Sigmoid colon (tissue), 7 donors: ENCODE data around the gene GDF10. TPM values are rescaled to one million over a fixed set of nuclear protein-coding genes. Genes with fewer than 3 reads are reported as not detected.
A peak's percentile ranks its signal among the peaks of the same experiment; 100 is the strongest.

Source experiments
- DNase-seq: peaks from one replicate; pipeline ENCODE4 v3.0.0-alpha.2; 2019
- H3K27ac ChIP-seq, 4 donors: fragments of 200-600 bp; sonication (generic); one replicate each; pipeline ENCODE4 v1.5.1; 2016 to 2019; ENCODE audit warnings: mild to moderate bottlenecking in 1 of 4
- H3K27me3 ChIP-seq, 3 donors: fragments of 200-600 bp; sonication (generic); one replicate each; pipeline ENCODE4 v1.5.1; 2019; ENCODE audit warnings: mild to moderate bottlenecking in 1 of 3
- H3K36me3 ChIP-seq, 4 donors: fragments of 200-600 bp; sonication (generic); one replicate each; pipeline ENCODE4 v1.5.1; 2016 to 2019
- H3K4me1 ChIP-seq, 4 donors: fragments of 200-600 bp; sonication (generic); one replicate each; pipeline ENCODE4 v1.5.1; 2017 to 2019
- H3K4me3 ChIP-seq, 4 donors: fragments of 200-600 bp; sonication (generic); one replicate each; pipeline ENCODE4 v1.5.1; 2017 to 2019; ENCODE audit warnings: mild to moderate bottlenecking in 2 of 4, moderate library complexity in 1 of 4
- H3K9me3 ChIP-seq, 4 donors: fragments of 200-600 bp in 3 of 4; sonication (generic) in 3 of 4; one replicate each; pipeline versions ENCODE4 v1.5.1 to v1.6.1; 2013 to 2019
- CTCF ChIP-seq, 4 experiments: fragments of 450-650 bp in 3 of 4; fragments of 200-600 bp in 1 of 4; IDR thresholded peaks; one replicate each; pipeline ENCODE4 v1.5.1; 2016 to 2019; ENCODE audit warnings: antibody characterized with exemption in 4 of 4, mild to moderate bottlenecking in 3 of 4, moderate library complexity in 2 of 4
- EP300 ChIP-seq, 4 donors: sonication (generic); formaldehyde crosslinking; IDR thresholded peaks; one replicate each; pipeline ENCODE4 v1.6.1; 2017; ENCODE audit warnings: antibody characterized with exemption in 4 of 4
- POLR2A ChIP-seq, 2 donors: fragments of 450-650 bp; IDR thresholded peaks; one replicate each; pipeline ENCODE4 v1.6.1; 2016; ENCODE audit warnings: antibody characterized with exemption in 2 of 2, mild to moderate bottlenecking in 2 of 2, moderate library complexity in 2 of 2
- POLR2AphosphoS5 ChIP-seq, 4 donors: sonication (generic); formaldehyde crosslinking; IDR thresholded peaks; one replicate each; pipeline ENCODE4 v1.6.1; 2017; ENCODE audit warnings: antibody characterized with exemption in 4 of 4
- WGBS, 2 donors: extraction: QIAGEN DNeasy Blood & Tissue Kit; methylation state at CpG; one replicate each; pipeline ENCODE4 v1.1.7; 2013; 5-methylcytosine and 5-hydroxymethylcytosine counted together
- intact Hi-C: fragments of 100-400 bp; cut with DNase I; formaldehyde crosslinking; loops from one replicate; pipeline ENCODE4 v1.15.1; 2023
- polyA plus RNA-seq, 3 donors: library from polyadenylated mRNA; stranded (reverse); fragments of 200-250 nt; gene quantifications; one replicate each; pipeline ENCODE4 v1.2.3, GENCODE V29; 2013
- total RNA-seq, 4 donors: library from RNA; depleted of rRNA; stranded (reverse); fragments of >200 nt; gene quantifications; one replicate each; pipeline ENCODE4 v1.1.0, GENCODE V29; 2016
- donor health status: healthy with polysubstance abuse.
- donor health status: Bipolar disorder and iron deficiency.
- donor health status: healthy.

The GDF10 gene
- total and polyA plus RNA-seq, 7 donors = 0.67 to 11.9 (median 4.4) TPM; not detected in 2

DNA sequence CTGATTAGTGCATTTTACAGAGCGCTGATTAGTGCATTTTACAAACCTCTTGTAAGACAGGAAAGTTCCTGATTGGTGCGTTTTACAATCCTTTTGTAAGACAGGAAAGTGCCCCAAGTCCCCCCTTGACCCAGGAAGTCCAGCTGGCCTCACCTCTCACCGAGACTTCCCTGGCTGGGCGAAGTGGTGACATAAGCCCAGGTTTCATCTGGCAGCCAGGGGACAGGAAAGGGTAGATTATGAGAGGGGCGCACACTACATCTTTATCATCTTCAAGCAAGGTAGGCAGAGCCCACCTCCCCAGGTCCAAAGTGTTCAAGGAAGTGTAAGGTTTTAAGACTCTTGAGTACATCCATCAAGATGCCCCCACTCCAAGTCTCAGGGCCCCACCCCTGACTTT lies 5.5 kb upstream of the GDF10 start:
- Histone ChIP-seq H3K27ac (no peak overlapping the region), H3K9me3 (no peaks in the 10 kb centered on the region), H3K4me3 (no peak overlapping the region), H3K27me3 (peaks cover 0 to 2% (median 0%) of the 10 kb centered on the region in 3 donors), H3K4me1 (peaks cover 0 to 1% (median 0%) of the 10 kb centered on the region in 4 donors), H3K36me3 (no peaks in the 10 kb centered on the region)
- intact Hi-C loops = no loop called here
- WGBS, 2 donors = 90 to 91% methylated on average over 5 of the region's 5 CpGs
- no peak for TF ChIP-seq EP300 (IDR thresholded peaks at IDR 0.05)
- no peak for TF ChIP-seq POLR2AphosphoS5 (IDR thresholded peaks at IDR 0.05)
- TF ChIP-seq CTCF (IDR thresholded peaks at IDR 0.05) = no peak
- no peak for TF ChIP-seq POLR2A (IDR thresholded peaks at IDR 0.05)
- DNase-seq = peak; percentile 50

GRCh38 chr10:47295411-47295810 lies 4.6 kb upstream of the GDF10 start:
- H3K36me3 ChIP-seq = no peaks in the 10 kb centered on the region
- WGBS, 2 donors = 89 to 94% methylated on average over 5 of the region's 5 CpGs
- intact Hi-C loops = no loop called here

DNA sequence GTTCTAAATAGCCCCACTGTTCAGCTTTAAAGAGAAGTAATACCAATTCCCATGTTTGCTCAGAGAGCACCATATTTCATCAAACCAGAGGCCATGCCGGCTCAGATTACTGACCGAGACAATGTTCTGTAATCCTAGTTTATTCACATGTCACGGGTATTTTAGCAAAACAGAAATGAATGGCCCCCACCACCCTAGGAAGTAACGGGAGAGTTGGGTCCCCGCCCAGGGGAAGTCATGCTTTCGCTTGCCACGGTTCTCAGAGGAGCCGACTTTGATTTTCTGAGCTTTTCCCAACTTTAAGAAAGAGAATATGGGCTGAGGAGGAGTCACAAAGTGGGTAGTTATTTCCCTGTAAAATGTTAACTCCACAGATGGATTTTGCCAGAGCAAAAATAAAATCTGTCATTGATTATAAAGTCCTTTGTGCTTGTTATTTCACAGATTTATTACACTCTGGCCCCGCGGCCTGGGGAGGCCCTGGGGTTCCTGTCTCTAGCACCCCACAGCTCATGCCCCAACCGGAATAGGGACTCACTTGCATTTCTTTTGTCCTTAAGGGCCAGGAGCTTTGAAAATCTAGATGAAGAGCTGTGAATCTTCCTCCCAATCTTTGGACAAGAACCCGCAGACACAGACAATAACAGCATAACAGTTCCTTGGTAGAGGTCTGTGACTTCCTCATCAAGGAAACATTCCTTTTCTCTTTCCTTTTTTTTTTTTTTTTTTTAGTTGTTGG lies 3.7 kb upstream of the GDF10 start:
- H3K9me3 ChIP-seq = no peaks in the 10 kb centered on the region
- intact Hi-C loops = no loop called here
- peaks cover 0 to 19% (median 12%) of the 10 kb centered on the region in 4 donors for H3K4me1 ChIP-seq
- H3K4me3 ChIP-seq = no peak overlapping the region
- WGBS, 2 donors = 60 to 62% methylated on average over 12 of the region's 12 CpGs
- no peak for TF ChIP-seq POLR2A (IDR thresholded peaks at IDR 0.05)
- no peak for TF ChIP-seq CTCF (IDR thresholded peaks at IDR 0.05)
- H3K36me3 ChIP-seq = no peaks in the 10 kb centered on the region
- no peak overlapping the region for H3K27ac ChIP-seq
- peak; percentile 65 for DNase-seq
- H3K27me3 ChIP-seq = peaks cover 9 to 21% (median 16%) of the 10 kb centered on the region in 3 donors

More at GRCh38 chr10:47295411-47295810, 4.6 kb upstream of the GDF10 start:
- peaks cover 0 to 10% (median 7%) of the 10 kb centered on the region in 4 donors for H3K4me1 ChIP-seq
- peaks cover 6 to 12% (median 7%) of the 10 kb centered on the region in 3 donors for H3K27me3 ChIP-seq
- no peak for TF ChIP-seq EP300 (IDR thresholded peaks at IDR 0.05)
- no peak for TF ChIP-seq CTCF (IDR thresholded peaks at IDR 0.05)
- no peak for TF ChIP-seq POLR2AphosphoS5 (IDR thresholded peaks at IDR 0.05)
- TF ChIP-seq POLR2A (IDR thresholded peaks at IDR 0.05) = no peak
- peak; percentile 43 for DNase-seq
- H3K27ac ChIP-seq = no peak overlapping the region
- no peak overlapping the region for H3K4me3 ChIP-seq
- no peaks in the 10 kb centered on the region for H3K9me3 ChIP-seq

DNA sequence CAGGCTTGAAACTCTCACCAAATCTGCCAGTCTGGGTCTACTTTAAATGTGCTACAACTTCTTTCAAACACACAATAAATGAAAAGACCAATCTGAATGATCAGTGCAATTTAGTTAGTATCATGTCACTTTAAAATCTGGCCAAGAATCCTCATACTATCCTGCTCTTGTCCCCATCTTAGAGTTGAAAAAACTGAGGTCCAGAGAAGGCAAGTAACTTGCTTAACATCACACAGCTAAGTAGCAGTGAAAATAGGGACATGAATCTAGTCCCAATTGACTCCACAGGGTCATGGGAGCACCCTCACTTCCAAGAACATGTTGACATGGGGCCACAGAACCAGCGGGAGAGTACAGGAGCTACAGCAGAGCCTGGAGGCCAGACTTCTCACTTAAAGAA lies 3.1 kb upstream of the GDF10 start:
- TF ChIP-seq CTCF (IDR thresholded peaks at IDR 0.05) (no peak), EP300 (IDR thresholded peaks at IDR 0.05) (no peak), POLR2AphosphoS5 (IDR thresholded peaks at IDR 0.05) (no peak), POLR2A (IDR thresholded peaks at IDR 0.05) (no peak)
- no peak overlapping the region for H3K4me3 ChIP-seq
- peaks cover 0 to 19% (median 12%) of the 10 kb centered on the region in 4 donors for H3K4me1 ChIP-seq
- H3K27me3 ChIP-seq = peaks cover 9 to 27% (median 21%) of the 10 kb centered on the region in 3 donors
- intact Hi-C loops = no loop called here
- H3K36me3 ChIP-seq = no peaks in the 10 kb centered on the region
- WGBS, 2 donors = 83 to 91% methylated on average over 1 of the region's 1 CpG
- H3K9me3 ChIP-seq = no peaks in the 10 kb centered on the region
- no peak for DNase-seq
- no peak overlapping the region for H3K27ac ChIP-seq
